ENCODE data around the gene KRT6A.

The KRT6A gene

DNA sequence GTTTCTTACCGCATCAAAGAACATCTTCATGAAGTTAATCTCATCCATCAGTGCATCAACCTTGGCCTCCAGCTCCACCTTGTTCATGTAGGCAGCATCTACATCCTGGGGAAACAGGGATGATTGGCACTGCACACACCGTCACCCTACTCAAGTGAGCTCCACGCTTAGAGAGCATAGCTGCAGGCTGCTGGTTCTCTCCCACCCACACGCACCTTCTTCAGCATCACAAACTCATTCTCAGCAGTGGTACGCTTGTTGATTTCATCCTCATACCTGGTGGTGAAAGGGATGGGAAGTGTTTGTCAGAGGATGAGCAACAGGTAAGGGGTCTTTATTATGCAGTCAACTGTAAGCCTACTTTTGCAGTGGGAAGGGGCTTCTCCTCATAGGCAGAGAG lies 24.8 kb upstream of the KRT6A start:
- ATAC-seq, result no peak
- TF ChIP-seq TOX (CRISPR knock-in tag; IDR thresholded peaks at IDR 0.05; ENCODE audit: borderline replicate concordance) (no peak), GLIS3 (CRISPR knock-in tag; IDR thresholded peaks at IDR 0.05) (no peak), ZNF8 (CRISPR knock-in tag; IDR thresholded peaks at IDR 0.05) (no peak), ZNF70 (CRISPR knock-in tag; IDR thresholded peaks at IDR 0.05) (no peak), CSDC2 (CRISPR knock-in tag; IDR thresholded peaks at IDR 0.05) (no peak), CREB5 (CRISPR knock-in tag; IDR thresholded peaks at IDR 0.05; ENCODE audit: low read depth) (no peak), RARB (CRISPR knock-in tag; IDR thresholded peaks at IDR 0.05) (no peak), PATZ1 (CRISPR knock-in tag; IDR thresholded peaks at IDR 0.05; ENCODE audit: borderline replicate concordance) (no peak), ZFP30 (CRISPR knock-in tag; IDR thresholded peaks at IDR 0.05) (no peak), ZFP3 (CRISPR knock-in tag; IDR thresholded peaks at IDR 0.05) (no peak), ESRRG (CRISPR knock-in tag; IDR thresholded peaks at IDR 0.05) (no peak), ISL1 (CRISPR knock-in tag; IDR thresholded peaks at IDR 0.05) (no peak)
- TF ChIP-seq, protein P1, sequence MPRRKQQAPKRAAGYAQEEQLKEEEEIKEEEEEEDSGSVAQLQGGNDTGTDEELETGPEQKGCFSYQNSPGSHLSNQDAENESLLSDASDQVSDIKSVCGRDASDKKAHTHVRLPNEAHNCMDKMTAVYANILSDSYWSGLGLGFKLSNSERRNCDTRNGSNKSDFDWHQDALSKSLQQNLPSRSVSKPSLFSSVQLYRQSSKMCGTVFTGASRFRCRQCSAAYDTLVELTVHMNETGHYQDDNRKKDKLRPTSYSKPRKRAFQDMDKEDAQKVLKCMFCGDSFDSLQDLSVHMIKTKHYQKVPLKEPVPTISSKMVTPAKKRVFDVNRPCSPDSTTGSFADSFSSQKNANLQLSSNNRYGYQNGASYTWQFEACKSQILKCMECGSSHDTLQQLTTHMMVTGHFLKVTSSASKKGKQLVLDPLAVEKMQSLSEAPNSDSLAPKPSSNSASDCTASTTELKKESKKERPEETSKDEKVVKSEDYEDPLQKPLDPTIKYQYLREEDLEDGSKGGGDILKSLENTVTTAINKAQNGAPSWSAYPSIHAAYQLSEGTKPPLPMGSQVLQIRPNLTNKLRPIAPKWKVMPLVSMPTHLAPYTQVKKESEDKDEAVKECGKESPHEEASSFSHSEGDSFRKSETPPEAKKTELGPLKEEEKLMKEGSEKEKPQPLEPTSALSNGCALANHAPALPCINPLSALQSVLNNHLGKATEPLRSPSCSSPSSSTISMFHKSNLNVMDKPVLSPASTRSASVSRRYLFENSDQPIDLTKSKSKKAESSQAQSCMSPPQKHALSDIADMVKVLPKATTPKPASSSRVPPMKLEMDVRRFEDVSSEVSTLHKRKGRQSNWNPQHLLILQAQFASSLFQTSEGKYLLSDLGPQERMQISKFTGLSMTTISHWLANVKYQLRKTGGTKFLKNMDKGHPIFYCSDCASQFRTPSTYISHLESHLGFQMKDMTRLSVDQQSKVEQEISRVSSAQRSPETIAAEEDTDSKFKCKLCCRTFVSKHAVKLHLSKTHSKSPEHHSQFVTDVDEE (CRISPR knock-in tag; IDR thresholded peaks at IDR 0.05), result no peak

DNA sequence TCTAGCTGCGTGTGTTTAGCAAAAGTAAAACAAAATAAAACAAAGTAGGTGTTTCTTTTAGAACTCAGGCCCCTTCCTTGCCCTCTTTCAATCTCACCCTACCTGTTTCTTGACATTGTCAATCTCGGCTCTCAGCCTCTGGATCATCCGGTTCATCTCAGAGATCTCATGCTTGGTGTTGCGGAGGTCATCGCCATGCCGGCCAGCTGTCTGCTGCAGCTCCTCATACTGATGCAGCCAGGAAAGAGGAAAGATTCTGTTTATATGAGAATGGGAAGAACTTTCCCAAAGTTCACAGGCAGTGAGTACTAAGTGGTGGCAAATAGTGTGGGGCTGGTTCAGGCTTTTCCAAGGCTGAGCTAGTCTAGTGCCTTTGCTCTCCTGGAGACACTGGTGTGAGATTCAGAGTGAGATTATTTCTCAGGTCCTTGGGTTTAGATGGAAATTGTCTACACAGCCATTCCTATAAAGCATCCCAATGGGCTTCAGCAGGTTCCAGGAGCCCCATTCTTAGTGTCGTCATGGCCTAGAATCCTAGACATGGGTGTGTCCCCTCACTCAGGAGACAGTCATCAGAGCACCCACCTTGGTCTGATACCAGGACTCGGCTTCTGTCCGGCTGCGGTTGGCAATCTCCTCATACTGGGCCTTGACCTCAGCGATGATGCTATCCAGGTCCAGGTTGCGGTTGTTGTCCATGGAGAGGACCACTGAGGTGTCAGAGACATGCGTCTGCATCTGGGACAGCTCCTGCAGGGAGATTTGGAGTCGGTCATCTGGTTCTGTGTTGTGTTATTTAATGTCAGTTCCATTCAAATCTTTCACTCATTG lies 24.2 kb upstream of the KRT6A start:
- no peak for TF ChIP-seq RARB (CRISPR knock-in tag; IDR thresholded peaks at IDR 0.05)
- TF ChIP-seq CSDC2 (CRISPR knock-in tag; IDR thresholded peaks at IDR 0.05), result no peak
- TF ChIP-seq ZNF70 (CRISPR knock-in tag; IDR thresholded peaks at IDR 0.05), result no peak
- no peak for TF ChIP-seq SNAI2 (CRISPR knock-in tag; IDR thresholded peaks at IDR 0.05)
- no peak for TF ChIP-seq CREB5 (CRISPR knock-in tag; IDR thresholded peaks at IDR 0.05; ENCODE audit: low read depth)
- TF ChIP-seq BACH2 (CRISPR knock-in tag; IDR thresholded peaks at IDR 0.05; ENCODE audit: borderline replicate concordance), result no peak
- TF ChIP-seq, protein P1 (CRISPR knock-in tag; IDR thresholded peaks at IDR 0.05), result no peak
- no peak for TF ChIP-seq TCF4 (CRISPR knock-in tag; IDR thresholded peaks at IDR 0.05; ENCODE audit: borderline replicate concordance)
- TF ChIP-seq PATZ1 (CRISPR knock-in tag; IDR thresholded peaks at IDR 0.05; ENCODE audit: borderline replicate concordance), result no peak
- TF ChIP-seq TOX (CRISPR knock-in tag; IDR thresholded peaks at IDR 0.05; ENCODE audit: borderline replicate concordance), result no peak
- TF ChIP-seq ARNTL (CRISPR knock-in tag; IDR thresholded peaks at IDR 0.05; ENCODE audit: borderline replicate concordance, low read depth), result no peak
- no peak for TF ChIP-seq ZFP30 (CRISPR knock-in tag; IDR thresholded peaks at IDR 0.05)
- TF ChIP-seq OSR1 (CRISPR knock-in tag; IDR thresholded peaks at IDR 0.05), result no peak
- TF ChIP-seq ZNF8 (CRISPR knock-in tag; IDR thresholded peaks at IDR 0.05), result no peak
- TF ChIP-seq PPARA (CRISPR knock-in tag; IDR thresholded peaks at IDR 0.05; ENCODE audit: borderline replicate concordance), result no peak
- TF ChIP-seq GLIS3 (CRISPR knock-in tag; IDR thresholded peaks at IDR 0.05), result no peak
- no peak for TF ChIP-seq CSRNP3 (CRISPR knock-in tag; IDR thresholded peaks at IDR 0.05)
- ATAC-seq, result no peak
